ENCODE data around the gene ADI1. TPM values are rescaled to one million over a fixed set of nuclear protein-coding genes. Genes with fewer than 3 reads are reported as not detected.

ADI1 gene
- total RNA-seq, 4 donors from 2014 or later, result 40.2 to 98.6 (median 92.3) TPM

- peaks cover 31 to 41% of the 10 kb centered on the region in 2 donors for H3K4me1 ChIP-seq
- no peaks in the 10 kb centered on the region for H3K27me3 ChIP-seq
- DNase-seq (peak; percentile 58 to 87), ATAC-seq (peak; percentile 65 to 70)
- peak overlapping the region; percentile 75 to 86 (median 80) for H3K27ac ChIP-seq
- TF ChIP-seq POLR2A (IDR thresholded peaks at IDR 0.05) (no peak), CTCF (IDR thresholded peaks at IDR 0.05 in 4 of 5, conservative IDR thresholded peaks at IDR 0.05 in 1 of 5) (no peak)
- intact Hi-C loops (cut with DNase I; ENCODE audit: low total_unique reads), result no loop called here
- in situ Hi-C loops (cut with MboI; ENCODE audit: low sequenced_read_pairs in 4 of 4), result loop anchor here in 1 of 4 donors (5.0 kb wide), 1 partner anchor 39 kb away; no protein-coding TSS in a partner anchor
- no peaks in the 10 kb centered on the region for H3K9me3 ChIP-seq
- H3K4me3 ChIP-seq, result no peak overlapping the region
- H3K36me3 ChIP-seq, result peaks cover 0 to 16% of the 10 kb centered on the region in 2 donors
Measured at GRCh38 chr2:3460831-3461800, 58.2 kb downstream of the ADI1 start.

GRCh38 chr2:3460156-3460555, 59.2 kb downstream of the ADI1 start:
- peaks cover 31 to 35% of the 10 kb centered on the region in 2 donors for H3K4me1 ChIP-seq
- H3K27me3 ChIP-seq, result no peaks in the 10 kb centered on the region
- ATAC-seq, result peak; percentile 39 to 51
- intact Hi-C loops (cut with DNase I; ENCODE audit: low total_unique reads) (no loop called here), in situ Hi-C loops (cut with MboI; ENCODE audit: low sequenced_read_pairs in 4 of 4) (loop anchor here in 1 of 4 donors (5.0 kb wide), 1 partner anchor 38 kb away; no protein-coding TSS in a partner anchor)
- no peaks in the 10 kb centered on the region for H3K9me3 ChIP-seq
- peak overlapping the region in 1 of 4 donors; percentile 16 for H3K4me3 ChIP-seq
- H3K27ac ChIP-seq, result peak overlapping the region; percentile 75 to 86 (median 80)
- DNase-seq, result peak in 1 of 2 donors; percentile 59
- TF ChIP-seq CTCF (IDR thresholded peaks at IDR 0.05 in 4 of 5, conservative IDR thresholded peaks at IDR 0.05 in 1 of 5) (no peak), POLR2A (IDR thresholded peaks at IDR 0.05) (no peak)
- peaks cover 0 to 16% of the 10 kb centered on the region in 2 donors for H3K36me3 ChIP-seq

GRCh38 chr2:3459185-3460015, 59.9 kb downstream of the ADI1 start:
- DNase-seq, result peak; percentile 67 to 88
- Histone ChIP-seq H3K4me1 (peaks cover 31 to 33% of the 10 kb centered on the region in 2 donors), H3K9me3 (no peaks in the 10 kb centered on the region), H3K27ac (peak overlapping the region; percentile 75 to 86 (median 80)), H3K27me3 (no peaks in the 10 kb centered on the region), H3K36me3 (peaks cover 0 to 16% of the 10 kb centered on the region in 2 donors), H3K4me3 (peak overlapping the region in 1 of 4 donors; percentile 16)
- intact Hi-C loops (cut with DNase I; ENCODE audit: low total_unique reads), result no loop called here
- TF ChIP-seq POLR2A (IDR thresholded peaks at IDR 0.05) (no peak), CTCF (IDR thresholded peaks at IDR 0.05 in 4 of 5, conservative IDR thresholded peaks at IDR 0.05 in 1 of 5) (peak in 2 of 5 experiments; percentile 4 to 47)
- ATAC-seq, result peak; percentile 60 to 71
- in situ Hi-C loops (cut with MboI; ENCODE audit: low sequenced_read_pairs in 4 of 4), result loop anchor here in 1 of 4 donors (5.0 kb wide), 1 partner anchor 37 kb away; no protein-coding TSS in a partner anchor

- no peak for DNase-seq
- intact Hi-C loops (cut with DNase I; ENCODE audit: low total_unique reads), result no loop called here
- no peaks in the 10 kb centered on the region for H3K9me3 ChIP-seq
- in situ Hi-C loops (cut with MboI; ENCODE audit: low sequenced_read_pairs in 4 of 4), result no loop called here
- ATAC-seq, result no peak
- no peak for TF ChIP-seq POLR2A (IDR thresholded peaks at IDR 0.05)
- TF ChIP-seq CTCF (IDR thresholded peaks at IDR 0.05 in 4 of 5, conservative IDR thresholded peaks at IDR 0.05 in 1 of 5), result no peak
- peaks cover 0 to 16% of the 10 kb centered on the region in 2 donors for H3K36me3 ChIP-seq
- H3K27me3 ChIP-seq, result no peaks in the 10 kb centered on the region
- H3K27ac ChIP-seq, result peak overlapping the region; percentile 75 to 86 (median 80)
- no peak overlapping the region for H3K4me3 ChIP-seq
- peaks cover 31 to 33% of the 10 kb centered on the region in 2 donors for H3K4me1 ChIP-seq
Measured at GRCh38 chr2:3458396-3459184, 60.7 kb downstream of the ADI1 start.
